Tibial nerve (tissue), 4 donors: ENCODE data around the gene TAMALIN.

Experiments
- CTCF ChIP-seq, 5 experiments: fragments of 200-600 bp in 3 of 5; fragments of 450-650 bp in 2 of 5; sonication (generic) in 3 of 5; IDR thresholded peaks; one replicate each; pipeline ENCODE4 v1.5.1; 2016 to 2019; ENCODE audit warnings: antibody characterized with exemption in 5 of 5, mild to moderate bottlenecking in 3 of 5, moderate library complexity in 2 of 5
- EP300 ChIP-seq, 2 donors: sonication (generic); formaldehyde crosslinking; IDR thresholded peaks; one replicate each; pipeline ENCODE4 v1.6.1; 2017; ENCODE audit warnings: antibody characterized with exemption in 2 of 2, mild to moderate bottlenecking in 1 of 2
- POLR2A ChIP-seq, 2 donors: fragments of 450-650 bp; IDR thresholded peaks; one replicate each; pipeline ENCODE4 v1.6.1; 2017; ENCODE audit warnings: antibody characterized with exemption in 2 of 2, mild to moderate bottlenecking in 2 of 2, moderate library complexity in 2 of 2

GRCh38 chr12:52019113-52019770, 12.5 kb downstream of the TAMALIN start:
- TF ChIP-seq POLR2A (IDR thresholded peaks at IDR 0.05) (no peak), CTCF (IDR thresholded peaks at IDR 0.05) (no peak), EP300 (IDR thresholded peaks at IDR 0.05) (no peak)
